H9 (cell line): ENCODE results near the gene RRP36. TPM values are rescaled to one million over a fixed set of nuclear protein-coding genes. Genes with fewer than 3 reads are reported as not detected.

Experiments
- DNase-seq: peaks from one replicate; pipeline ENCODE4 v3.0.0-alpha.2; 2017
- H2AFZ ChIP-seq: one replicate; pipeline ENCODE4 v1.6.1; 2013; ENCODE audit warnings: mild to moderate bottlenecking, low read length, control low read depth, moderate library complexity
- H2AK5ac ChIP-seq: 2 replicates; pipeline ENCODE4 v1.6.1; 2013; ENCODE audit warnings: low read length, control low read depth, mixed read lengths; ENCODE audit not compliant: insufficient read length
- H2BK120ac ChIP-seq: one replicate; pipeline ENCODE4 v1.6.1; 2013; ENCODE audit warnings: low read depth, mild to moderate bottlenecking, low read length, control low read depth, inconsistent platforms; ENCODE audit not compliant: poor library complexity, severe bottlenecking
- H2BK12ac ChIP-seq: 2 replicates; pipeline ENCODE4 v1.6.1; 2013; ENCODE audit warnings: low read length, control low read depth, mixed read lengths, low read depth; ENCODE audit not compliant: insufficient read length
- H2BK15ac ChIP-seq: 2 replicates; pipeline ENCODE4 v1.6.1; 2013; ENCODE audit warnings: low read depth, low read length, control low read depth
- H2BK20ac ChIP-seq: one replicate; pipeline ENCODE4 v1.6.1; 2013; ENCODE audit warnings: low read depth, mild to moderate bottlenecking, low read length, control low read depth, inconsistent platforms; ENCODE audit not compliant: poor library complexity, severe bottlenecking
- H2BK5ac ChIP-seq: 2 replicates; pipeline ENCODE4 v1.6.1; 2013; ENCODE audit warnings: low read length, control low read depth, mixed read lengths; ENCODE audit not compliant: insufficient read length
- H3K14ac ChIP-seq: 2 replicates; pipeline ENCODE4 v1.6.1; 2013; ENCODE audit warnings: low read length, control low read depth; ENCODE audit not compliant: insufficient read depth
- H3K18ac ChIP-seq: 2 replicates; pipeline ENCODE4 v1.6.1; 2013; ENCODE audit warnings: low read depth, mild to moderate bottlenecking, mixed read lengths, low read length, control low read depth; ENCODE audit not compliant: insufficient read length
- H3K23ac ChIP-seq: 2 replicates; pipeline ENCODE4 v1.6.1; 2013; ENCODE audit warnings: low read length, control low read depth, mixed read lengths, low read depth; ENCODE audit not compliant: insufficient read length
- H3K23me2 ChIP-seq: 2 replicates; pipeline ENCODE4 v1.6.1; 2013; ENCODE audit warnings: low read depth, mild to moderate bottlenecking, mixed read lengths, low read length, control low read depth; ENCODE audit not compliant: insufficient read length, poor library complexity, severe bottlenecking
- H3K27ac ChIP-seq: 2 replicates; pipeline ENCODE4 v1.5.1; 2013; ENCODE audit warnings: low read length, control low read depth, mixed read lengths, low read depth; ENCODE audit not compliant: insufficient read length
- H3K27me3 ChIP-seq: 2 replicates; pipeline ENCODE4 v1.6.1; 2013; ENCODE audit warnings: low read length, control low read depth, inconsistent platforms; ENCODE audit not compliant: insufficient read depth
- H3K4ac ChIP-seq: 2 replicates; pipeline ENCODE4 v1.6.1; 2013; ENCODE audit warnings: low read depth, mild to moderate bottlenecking, control low read depth, inconsistent platforms, low read length, moderate library complexity
- H3K4me1 ChIP-seq: 2 replicates; pipeline ENCODE4 v1.6.1; 2013; ENCODE audit warnings: low read length, control low read depth, inconsistent platforms; ENCODE audit not compliant: insufficient read depth
- H3K4me2 ChIP-seq: 2 replicates; pipeline ENCODE4 v1.6.1; 2013; ENCODE audit warnings: low read length, control low read depth, mixed read lengths; ENCODE audit not compliant: insufficient read length, insufficient read depth
- H3K56ac ChIP-seq: 2 replicates; pipeline ENCODE4 v1.6.1; 2013; ENCODE audit warnings: low read depth, mild to moderate bottlenecking, mixed read lengths, low read length, control low read depth; ENCODE audit not compliant: insufficient read length
- H3K79me1 ChIP-seq: 2 replicates; pipeline ENCODE4 v1.6.1; 2013; ENCODE audit warnings: low read depth, mild to moderate bottlenecking, moderate library complexity, low read length, control low read depth, inconsistent platforms; ENCODE audit not compliant: insufficient read depth, poor library complexity, severe bottlenecking
- H3K79me2 ChIP-seq: 2 replicates; pipeline ENCODE4 v1.6.1; 2013; ENCODE audit warnings: low read length, control low read depth, inconsistent platforms; ENCODE audit not compliant: insufficient read depth
- H3K9ac ChIP-seq: 2 replicates; pipeline ENCODE4 v1.6.1; 2013; ENCODE audit warnings: low read length, control low read depth, mixed read lengths; ENCODE audit not compliant: insufficient read length; ENCODE audit errors: extremely low read depth
- H3K9me3 ChIP-seq: one replicate; pipeline ENCODE4 v1.6.1; 2013; ENCODE audit warnings: low read depth, low read length, inconsistent platforms; ENCODE audit not compliant: control insufficient read depth
- H3T11ph ChIP-seq: one replicate; pipeline ENCODE4 v1.6.1; 2013; ENCODE audit warnings: mild to moderate bottlenecking, low read length, control low read depth, inconsistent platforms
- H4K20me1 ChIP-seq: one replicate; pipeline ENCODE4 v1.6.1; 2013; ENCODE audit not compliant: control insufficient read depth, insufficient read length, insufficient read depth
- H4K5ac ChIP-seq: 2 replicates; pipeline ENCODE4 v1.6.1; 2013; ENCODE audit warnings: low read depth, mild to moderate bottlenecking, mixed read lengths, low read length, control low read depth; ENCODE audit not compliant: insufficient read length
- H4K8ac ChIP-seq: replicated peaks from 2 replicates; pipeline ENCODE4 v1.6.1; 2013; ENCODE audit warnings: low read length, control low read depth, mixed read lengths, low read depth; ENCODE audit not compliant: insufficient read length
- H4K91ac ChIP-seq: 2 replicates; pipeline ENCODE4 v1.6.1; 2013; ENCODE audit warnings: low read depth, mild to moderate bottlenecking, moderate library complexity, mixed read lengths, low read length, control low read depth; ENCODE audit not compliant: insufficient read length
- H3K27ac Mint-ChIP-seq, 3 experiments: 2 replicates in 2 of 3; 3 replicates in 1 of 3; pipeline ENCODE4 v1.8.0; 2020 to 2021; ENCODE audit warnings: mixed read lengths in 3 of 3, mild to moderate bottlenecking in 1 of 3, moderate library complexity in 1 of 3
- H3K27me3 Mint-ChIP-seq: 2 replicates; pipeline ENCODE4 v1.8.0; 2021; ENCODE audit warnings: low read depth, mild to moderate bottlenecking, moderate library complexity, mixed read lengths
- H3K36me3 Mint-ChIP-seq, 3 experiments: 2 replicates in 2 of 3; 3 replicates in 1 of 3; pipeline ENCODE4 v1.8.0; 2020 to 2021; ENCODE audit warnings: low read depth in 3 of 3, mixed read lengths in 3 of 3; ENCODE audit not compliant: insufficient read depth in 1 of 3
- H3K4me1 Mint-ChIP-seq, 2 experiments: 2 replicates each; pipeline ENCODE4 v1.8.0; 2020; ENCODE audit warnings: mixed read lengths in 2 of 2
- H3K4me3 Mint-ChIP-seq, 2 experiments: 2 replicates in 1 of 2; 3 replicates in 1 of 2; pipeline ENCODE4 v1.8.0; 2020 to 2021; ENCODE audit warnings: mild to moderate bottlenecking in 2 of 2, mixed read lengths in 2 of 2, moderate library complexity in 1 of 2
- H3K9me3 Mint-ChIP-seq, 2 experiments: 2 replicates in 1 of 2; 3 replicates in 1 of 2; pipeline ENCODE4 v1.8.0; 2020; ENCODE audit warnings: mild to moderate bottlenecking in 2 of 2, mixed read lengths in 2 of 2, moderate library complexity in 1 of 2
- WGBS: extraction: QIAGEN DNeasy Blood & Tissue Kit; methylation state at CpG from one replicate; pipeline ENCODE4 v1.1.7; 2013; ENCODE audit warnings: missing lambda C conversion rate, low lambda C conversion rate, mixed read lengths; ENCODE audit not compliant: insufficient read length; ENCODE audit errors: extremely low coverage; 5-methylcytosine and 5-hydroxymethylcytosine counted together
- total RNA-seq: library from RNA; stranded (reverse); gene quantifications from 2 replicates; pipeline ENCODE4 v1.2.1, GENCODE V29; 2021
- TF ChIP-seq, protein P1 (sequence below): fragments of 200-600 bp; sonication (generic); conservative IDR thresholded peaks from 3 replicates; pipeline ENCODE4 v1.8.0; 2021; ENCODE audit warnings: antibody characterized with exemption, mild to moderate bottlenecking

Gene RRP36
- total RNA-seq, 1 experiment from 2014 or later, result 117 TPM

DNA sequence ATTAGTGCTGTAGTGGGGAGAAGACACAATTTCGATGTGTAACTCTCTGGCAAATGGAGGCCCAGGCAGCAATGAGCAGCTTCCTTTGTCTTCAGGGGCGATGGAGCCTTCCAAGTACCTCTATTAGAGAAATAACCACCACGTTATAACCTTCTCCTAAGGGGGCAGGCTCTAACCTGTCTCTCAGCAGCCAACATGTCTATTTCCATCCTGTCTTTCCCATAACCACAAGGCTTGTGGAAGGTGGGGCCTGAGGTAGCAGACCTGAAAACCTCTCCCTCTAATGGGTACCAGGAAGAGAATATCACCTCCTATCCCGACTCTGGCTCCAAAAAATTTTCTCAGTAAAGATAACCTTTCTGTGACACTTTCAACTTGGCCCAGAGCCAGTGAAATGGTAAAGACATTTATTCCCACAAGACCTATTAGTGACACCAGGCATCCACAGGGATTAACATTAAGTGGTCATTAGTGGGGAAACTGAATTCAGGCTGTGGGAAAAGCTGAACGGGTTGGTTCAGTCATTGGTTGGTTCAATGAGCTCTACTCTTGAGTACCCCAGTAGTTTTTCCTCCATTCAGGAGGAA lies 46.4 kb upstream of the RRP36 start:
- Mint-ChIP-seq H3K4me1 (peaks cover 13 to 17% of the 10 kb centered on the region in 2 experiments), H3K27me3 (no peaks in the 10 kb centered on the region), H3K27ac (no peak overlapping the region), H3K4me3 (no peak overlapping the region), H3K36me3 (peaks cover 4 to 10% (median 7%) of the 10 kb centered on the region in 3 experiments; a peak in 5 of 7 replicates), H3K9me3 (no peaks in the 10 kb centered on the region)
- Histone ChIP-seq H3K9ac (no peak overlapping the region), H3K23me2 (peaks cover 11% of the 10 kb centered on the region), H3K14ac (no peak overlapping the region), H3K79me1 (no peaks in the 10 kb centered on the region), H4K5ac (no peak overlapping the region), H3K27me3 (no peaks in the 10 kb centered on the region), H3T11ph (no peak overlapping the region), H3K23ac (no peak overlapping the region), H3K4me2 (no peak overlapping the region), H3K56ac (no peak overlapping the region), H4K91ac (no peak overlapping the region), H2BK12ac (no peak overlapping the region), H4K20me1 (no peaks in the 10 kb centered on the region), H3K4ac (no peak overlapping the region), H2BK5ac (no peak overlapping the region), H3K79me2 (no peaks in the 10 kb centered on the region), H2AFZ (no peak overlapping the region), H2BK15ac (no peak overlapping the region), H4K8ac (no peak overlapping the region), H2BK120ac (no peak overlapping the region), H3K27ac (no peak overlapping the region), H2AK5ac (no peak overlapping the region), H3K18ac (no peak overlapping the region), H3K9me3 (no peaks in the 10 kb centered on the region), H2BK20ac (no peak overlapping the region), H3K4me1 (no peaks in the 10 kb centered on the region; the same call in 1 of the 2 replicates)
- no peak for DNase-seq
- TF ChIP-seq, protein P1, sequence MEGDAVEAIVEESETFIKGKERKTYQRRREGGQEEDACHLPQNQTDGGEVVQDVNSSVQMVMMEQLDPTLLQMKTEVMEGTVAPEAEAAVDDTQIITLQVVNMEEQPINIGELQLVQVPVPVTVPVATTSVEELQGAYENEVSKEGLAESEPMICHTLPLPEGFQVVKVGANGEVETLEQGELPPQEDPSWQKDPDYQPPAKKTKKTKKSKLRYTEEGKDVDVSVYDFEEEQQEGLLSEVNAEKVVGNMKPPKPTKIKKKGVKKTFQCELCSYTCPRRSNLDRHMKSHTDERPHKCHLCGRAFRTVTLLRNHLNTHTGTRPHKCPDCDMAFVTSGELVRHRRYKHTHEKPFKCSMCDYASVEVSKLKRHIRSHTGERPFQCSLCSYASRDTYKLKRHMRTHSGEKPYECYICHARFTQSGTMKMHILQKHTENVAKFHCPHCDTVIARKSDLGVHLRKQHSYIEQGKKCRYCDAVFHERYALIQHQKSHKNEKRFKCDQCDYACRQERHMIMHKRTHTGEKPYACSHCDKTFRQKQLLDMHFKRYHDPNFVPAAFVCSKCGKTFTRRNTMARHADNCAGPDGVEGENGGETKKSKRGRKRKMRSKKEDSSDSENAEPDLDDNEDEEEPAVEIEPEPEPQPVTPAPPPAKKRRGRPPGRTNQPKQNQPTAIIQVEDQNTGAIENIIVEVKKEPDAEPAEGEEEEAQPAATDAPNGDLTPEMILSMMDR, result no peak
- WGBS, result no CpG with 5 or more reads among the region's 5 CpGs
